HepG2 (cell line): ENCODE measurements around the gene MFAP2. TPM values are rescaled to one million over a fixed set of nuclear protein-coding genes. Genes with fewer than 3 reads are reported as not detected.

Experiments
- ATAC-seq: fragments of 200-7000 bp; cut with Tn5 transposase; 3 replicates; pipeline ENCODE4 v1.9.1; 2020; ENCODE audit warnings: mild to moderate bottlenecking, moderate library complexity
- BruUV-seq: library from RNA; stranded (reverse); fragments of 400-500 nt; replicated peaks from 2 replicates; lab custom pipeline; 2021; lab: Mats Ljungman, UMichigan
- CTCF ChIA-PET: fragments of 300-600 bp; formaldehyde crosslinking; extraction: SDS; loops from one replicate; lab custom pipeline; 2021; ENCODE audit warnings: low total read pairs, inconsistent platforms, low intra/inter-chr PET ratio; lab: Yijun Ruan, JAX
- POLR2A ChIA-PET: fragments of 350-600 bp; sonication (Branson Sonifier 250); formaldehyde crosslinking; loops from one replicate; lab custom pipeline; 2020; ENCODE audit warnings: antibody characterized with exemption, inconsistent platforms; lab: Yijun Ruan, JAX
- DNase-seq: peaks from one replicate; pipeline ENCODE4 v3.0.0-alpha.2; 2015; ENCODE audit warnings: low spot score
- FAIRE-seq: peaks from 3 replicates; lab custom pipeline; 2011; peaks lifted over from hg19 to GRCh38; lab: Jason Lieb, UNC
- H2AFZ ChIP-seq: one replicate; pipeline ENCODE4 v1.6.1; 2011; ENCODE audit warnings: low read length, inconsistent platforms
- H3K27ac ChIP-seq: fragments of 300-600 bp; 3 replicates; pipeline ENCODE4 v1.8.0; 2011; ENCODE audit warnings: mixed run types, mild to moderate bottlenecking, mixed read lengths, low read length, inconsistent platforms; ENCODE audit not compliant: insufficient read depth; ENCODE audit errors: extremely low read length
- H3K27me3 ChIP-seq, 2 experiments: fragments of 200-600 bp in 1 of 2; 2 replicates in 1 of 2; 3 replicates in 1 of 2; pipeline versions ENCODE4 v1.6.0 to v1.8.0; 2011; ENCODE audit warnings: low read length in 2 of 2, mild to moderate bottlenecking in 2 of 2, moderate library complexity in 2 of 2, inconsistent platforms in 1 of 2; ENCODE audit not compliant: insufficient read depth in 2 of 2, control insufficient read depth in 1 of 2
- H3K36me3 ChIP-seq, 2 experiments: fragments of 200-600 bp in 1 of 2; replicated peaks in 1 of 2; 2 replicates in 1 of 2; 3 replicates in 1 of 2; pipeline versions ENCODE4 v1.5.1 to v1.8.0; 2011; ENCODE audit warnings: low read length in 2 of 2, inconsistent platforms in 1 of 2; ENCODE audit not compliant: insufficient read depth in 2 of 2, control insufficient read depth in 1 of 2
- H3K4me1 ChIP-seq: 2 replicates; pipeline ENCODE4 v1.5.1; 2012; ENCODE audit warnings: low read length, inconsistent platforms; ENCODE audit not compliant: insufficient read depth
- H3K4me2 ChIP-seq: 2 replicates; pipeline ENCODE4 v1.6.0; 2011; ENCODE audit warnings: low read depth, low read length, inconsistent platforms
- H3K4me3 ChIP-seq, 3 experiments: fragments of 200-600 bp in 1 of 3; sonication (generic), shearing (Covaris generic) in 1 of 3; replicated peaks in 1 of 3; 2 replicates each; pipeline ENCODE4 v1.5.1; 2011 to 2016; ENCODE audit warnings: low read length in 3 of 3, inconsistent platforms in 2 of 3, low read depth in 2 of 3, mild to moderate bottlenecking in 2 of 3, control low read depth in 1 of 3, mixed read lengths in 1 of 3; ENCODE audit not compliant: insufficient read depth in 1 of 3
- H3K79me2 ChIP-seq: one replicate; pipeline ENCODE4 v1.6.1; 2011; ENCODE audit warnings: low read length, inconsistent platforms; ENCODE audit not compliant: insufficient read depth
- H3K9ac ChIP-seq: 2 replicates; pipeline ENCODE4 v1.6.0; 2011; ENCODE audit warnings: mild to moderate bottlenecking, low read depth, low read length, inconsistent platforms; ENCODE audit not compliant: insufficient read depth
- H3K9me3 ChIP-seq: 2 replicates; pipeline ENCODE4 v1.5.1; 2012; ENCODE audit warnings: mild to moderate bottlenecking, low read length
- H4K20me1 ChIP-seq: 2 replicates; pipeline ENCODE4 v1.6.0; 2011; ENCODE audit warnings: inconsistent platforms, mild to moderate bottlenecking, low read length, moderate library complexity; ENCODE audit not compliant: insufficient read depth
- ARHGAP35 ChIP-seq: sonication (generic); formaldehyde crosslinking; IDR thresholded peaks from 2 replicates; pipeline ENCODE4 v1.9.0; 2022; ENCODE audit warnings: mild to moderate bottlenecking, inconsistent platforms, moderate library complexity, missing genetic modification reagents, borderline replicate concordance
- BHLHE40 ChIP-seq: IDR thresholded peaks from 2 replicates; pipeline ENCODE4 v1.6.1; 2011; ENCODE audit warnings: low read length, improper control_type of control experiment
- BRCA1 ChIP-seq: sonication (generic); formaldehyde crosslinking; IDR thresholded peaks from 2 replicates; pipeline ENCODE4 v1.4.0; 2020; ENCODE audit warnings: missing genetic modification reagents
- DNMT1 ChIP-seq: sonication (generic); formaldehyde crosslinking; IDR thresholded peaks from 2 replicates; pipeline ENCODE4 v1.5.1; 2020; ENCODE audit warnings: mild to moderate bottlenecking, missing genetic modification reagents
- FOXO4 ChIP-seq: sonication (generic); formaldehyde crosslinking; conservative IDR thresholded peaks from 2 replicates; pipeline ENCODE4 v1.8.1; 2023; ENCODE audit warnings: missing genetic modification reagents
- MYNN ChIP-seq: sonication (generic); formaldehyde crosslinking; IDR thresholded peaks from 2 replicates; pipeline ENCODE4 v1.4.0; 2020; ENCODE audit warnings: mild to moderate bottlenecking, low read depth, missing genetic modification reagents
- NR2C2 ChIP-seq: sonication (generic); formaldehyde crosslinking; IDR thresholded peaks from 2 replicates; pipeline ENCODE4 v1.4.0; 2020; ENCODE audit warnings: missing genetic modification reagents, mild to moderate bottlenecking, moderate library complexity, borderline replicate concordance
- NR2F2 ChIP-seq: IDR thresholded peaks from 2 replicates; pipeline ENCODE4 v1.6.1; 2012; ENCODE audit warnings: low read depth, inconsistent platforms, borderline replicate concordance
- PCBP1 ChIP-seq: fragments of 200-400 bp; formaldehyde crosslinking; IDR thresholded peaks from 2 replicates; pipeline ENCODE4 v1.6.1; 2017; ENCODE audit warnings: mild to moderate bottlenecking, low read depth, low read length, borderline replicate concordance
- RARG ChIP-seq: sonication (generic); formaldehyde crosslinking; IDR thresholded peaks from 2 replicates; pipeline ENCODE4 v1.4.0; 2020; ENCODE audit warnings: low read depth, mild to moderate bottlenecking, missing genetic modification reagents
- SRY ChIP-seq: sonication (generic); formaldehyde crosslinking; IDR thresholded peaks from 2 replicates; pipeline ENCODE4 v1.8.0; 2022; ENCODE audit warnings: mild to moderate bottlenecking, missing genetic modification reagents
- STAT5B ChIP-seq: sonication (generic); formaldehyde crosslinking; IDR thresholded peaks from 2 replicates; pipeline ENCODE4 v1.4.0; 2020; ENCODE audit warnings: missing genetic modification reagents
- ZC3H4 ChIP-seq: sonication (generic); formaldehyde crosslinking; IDR thresholded peaks from 2 replicates; pipeline ENCODE4 v1.4.0; 2020; ENCODE audit warnings: missing genetic modification reagents, borderline replicate concordance
- ZNF10 ChIP-seq: sonication (generic); formaldehyde crosslinking; IDR thresholded peaks from 2 replicates; pipeline ENCODE4 v1.4.0; 2020; ENCODE audit warnings: mild to moderate bottlenecking, low read depth, missing genetic modification reagents, borderline replicate concordance
- ZNF251 ChIP-seq: sonication (generic); formaldehyde crosslinking; IDR thresholded peaks from 2 replicates; pipeline ENCODE4 v1.9.0; 2021; ENCODE audit warnings: mild to moderate bottlenecking, missing genetic modification reagents
- ZNF766 ChIP-seq: sonication (generic); formaldehyde crosslinking; IDR thresholded peaks from 2 replicates; pipeline ENCODE4 v1.5.0; 2020; ENCODE audit warnings: missing genetic modification reagents, borderline replicate concordance
- ZSCAN20 ChIP-seq: sonication (generic); formaldehyde crosslinking; IDR thresholded peaks from 2 replicates; pipeline ENCODE4 v1.4.0; 2020; ENCODE audit warnings: missing genetic modification reagents, mild to moderate bottlenecking, borderline replicate concordance
- ZSCAN31 ChIP-seq: sonication (generic); formaldehyde crosslinking; IDR thresholded peaks from 2 replicates; pipeline ENCODE4 v1.5.0; 2020; ENCODE audit warnings: low read depth, mild to moderate bottlenecking, missing genetic modification reagents
- WGBS: methylation state at CpG from one replicate; pipeline ENCODE4 v1.1.6; 2017; ENCODE audit warnings: low lambda C conversion rate; 5-methylcytosine and 5-hydroxymethylcytosine counted together
- in situ Hi-C: cut with HindIII; loops from 2 replicates; pipeline ENCODE4 v1.10.0; 2017; ENCODE audit warnings: low pct_unique_long_range_greater_than_20kb; ENCODE audit not compliant: extremely low pct_ligation_motif_present
- intact Hi-C: fragments of 100-400 bp; cut with micrococcal nuclease; formaldehyde crosslinking; loops from one replicate; pipeline ENCODE4 v1.10.0; 2022; ENCODE audit not compliant: unreplicated experiment
- polyA plus RNA-seq, 8 experiments: library from polyadenylated mRNA; depleted of rRNA in 3 of 8; stranded (reverse) in 7 of 8; unstranded in 1 of 8; fragments of >200 nt; fragmentation: Illumina TruSeq in 4 of 8; extraction: Trizol in 4 of 8; gene quantifications; 2 replicates each; pipeline versions ENCODE4 v1.2.1 to v1.2.3, GENCODE V29; 2011 to 2016; ENCODE audit warnings: low read depth in 4 of 8, missing spikeins in 1 of 8, mixed read lengths in 1 of 8; ENCODE audit not compliant: insufficient read depth in 1 of 8
- total RNA-seq, 5 experiments: library from RNA; depleted of rRNA; stranded (reverse); fragments of >200 nt; fragmentation: Illumina TruSeq; extraction: Trizol; gene quantifications; 2 replicates each; pipeline ENCODE4 v1.2.3, GENCODE V29; 2016; ENCODE audit warnings: low read depth in 1 of 5
- TF ChIP-seq, protein P1 (sequence below): IDR thresholded peaks from 2 replicates; pipeline ENCODE4 v1.6.1; 2016; ENCODE audit warnings: low read depth, borderline replicate concordance
- TF ChIP-seq, protein P2 (sequence below): sonication (generic); formaldehyde crosslinking; IDR thresholded peaks from 2 replicates; pipeline ENCODE4 v1.8.0; 2022; ENCODE audit warnings: missing genetic modification reagents, mild to moderate bottlenecking, inconsistent platforms, borderline replicate concordance

MFAP2 gene
- total and polyA plus RNA-seq, 2 of the 13 experiments (the other 11 are each of a cell fraction or from before 2014, with no cell fraction given): 1.1 to 1.4 TPM

DNA sequence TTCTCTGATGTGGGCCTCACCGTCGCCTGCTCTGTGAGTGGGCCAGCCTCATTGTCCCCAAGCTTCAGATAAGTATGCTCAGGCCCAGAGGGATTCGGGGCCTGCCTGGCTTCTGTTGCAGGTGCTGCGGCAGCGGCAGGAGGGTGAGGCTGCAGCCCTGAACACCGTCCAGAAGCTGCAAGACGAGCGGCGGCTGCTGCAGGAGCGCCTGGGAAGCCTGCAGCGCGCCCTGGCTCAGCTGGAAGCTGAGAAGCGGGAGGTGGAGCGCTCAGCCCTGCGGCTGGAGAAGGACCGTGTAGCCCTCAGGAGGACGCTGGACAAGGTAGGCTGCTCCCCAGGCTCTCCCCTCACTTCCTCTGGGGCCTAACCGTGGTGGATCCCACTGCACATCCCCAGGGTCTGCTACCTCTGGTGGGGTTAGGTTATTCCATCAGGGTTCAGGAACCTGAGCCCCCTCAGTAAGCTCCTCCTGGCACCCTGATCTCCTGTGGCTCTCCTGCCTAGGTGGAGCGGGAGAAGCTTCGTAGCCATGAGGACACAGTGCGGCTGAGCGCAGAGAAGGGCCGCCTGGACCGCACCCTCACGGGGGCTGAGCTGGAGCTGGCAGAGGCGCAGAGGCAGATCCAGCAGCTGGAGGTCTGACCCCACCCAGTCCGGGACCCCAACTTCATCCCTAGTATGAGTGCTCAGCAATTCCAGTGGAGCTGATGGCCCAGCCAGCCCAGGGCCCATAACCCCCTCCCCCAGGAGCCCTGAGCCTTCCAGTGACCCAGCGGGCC, 10.1 kb downstream of the MFAP2 start:
- intact Hi-C loops: no loop called here
- ChIA-PET CTCF (no interaction called here), POLR2A (no interaction called here)
- Histone ChIP-seq H4K20me1 (no peaks in the 10 kb centered on the region; the same call in 1 of the 2 replicates), H3K27ac (no peak overlapping the region), H3K4me1 (no peaks in the 10 kb centered on the region), H3K36me3 (no peaks in the 10 kb centered on the region), H2AFZ (no peak overlapping the region), H3K9ac (no peak overlapping the region), H3K27me3 (peaks cover 1 to 4% of the 10 kb centered on the region in 2 experiments; a peak in 2 of 5 replicates), H3K79me2 (no peaks in the 10 kb centered on the region), H3K4me2 (no peak overlapping the region), H3K4me3 (no peak overlapping the region), H3K9me3 (no peaks in the 10 kb centered on the region)
- WGBS: 83% methylated on average over 18 of the region's 28 CpGs
- no peak for TF ChIP-seq ARHGAP35
- no peak for TF ChIP-seq ZNF10 (CRISPR knock-in tag)
- TF ChIP-seq PCBP1: no peak
- no peak for TF ChIP-seq DNMT1 (CRISPR knock-in tag)
- TF ChIP-seq RARG (CRISPR knock-in tag): no peak
- TF ChIP-seq, protein P1, sequence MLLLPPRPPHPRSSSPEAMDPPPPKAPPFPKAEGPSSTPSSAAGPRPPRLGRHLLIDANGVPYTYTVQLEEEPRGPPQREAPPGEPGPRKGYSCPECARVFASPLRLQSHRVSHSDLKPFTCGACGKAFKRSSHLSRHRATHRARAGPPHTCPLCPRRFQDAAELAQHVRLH (CRISPR knock-in tag): no peak
- TF ChIP-seq NR2C2 (CRISPR knock-in tag): no peak
- no peak for TF ChIP-seq SRY
- TF ChIP-seq MYNN (CRISPR knock-in tag): no peak
- no peak for TF ChIP-seq BHLHE40
- TF ChIP-seq NR2F2: no peak
- TF ChIP-seq ZSCAN20 (CRISPR knock-in tag): no peak
- TF ChIP-seq ZSCAN31 (CRISPR knock-in tag): no peak
- no peak for TF ChIP-seq STAT5B
- no peak for TF ChIP-seq ZNF251 (CRISPR knock-in tag)
- TF ChIP-seq BRCA1 (CRISPR knock-in tag): no peak
- TF ChIP-seq ZNF766: no peak
- TF ChIP-seq ZC3H4 (CRISPR knock-in tag): no peak
- TF ChIP-seq, protein P2, sequence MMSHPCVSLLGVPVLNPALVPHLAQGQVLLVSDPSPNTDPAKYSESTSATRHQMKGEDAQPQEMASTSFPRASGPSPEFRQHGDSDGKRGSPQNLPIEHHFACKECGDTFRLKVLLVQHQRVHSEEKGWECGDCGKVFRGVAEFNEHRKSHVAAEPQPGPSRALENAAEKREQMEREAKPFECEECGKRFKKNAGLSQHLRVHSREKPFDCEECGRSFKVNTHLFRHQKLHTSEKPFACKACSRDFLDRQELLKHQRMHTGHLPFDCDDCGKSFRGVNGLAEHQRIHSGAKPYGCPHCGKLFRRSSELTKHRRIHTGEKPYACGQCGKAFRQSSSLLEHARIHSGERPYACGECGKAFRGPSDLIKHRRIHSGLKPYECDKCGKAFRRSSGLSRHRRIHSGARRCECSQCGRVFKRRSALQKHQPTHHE (CRISPR knock-in tag): no peak
- TF ChIP-seq FOXO4 (CRISPR knock-in tag): no peak
- DNase-seq: no peak
- no peak for ATAC-seq
- in situ Hi-C loops: loop anchor here (25.0 kb wide), 1 partner anchor 267 kb away; the partner anchor contains the start of gene PADI3
- no peak for FAIRE-seq
- BruUV-seq: no TSS peak
